Colonic mucosa (tissue), 4 donors: Measurements from ENCODE around the gene CCDC136. TPM values are rescaled to one million over a fixed set of nuclear protein-coding genes. Genes with fewer than 3 reads are reported as not detected.

Experiments used
- DNase-seq: peaks from one replicate; pipeline ENCODE4 v3.0.0-alpha.2; 2020
- H3K27ac ChIP-seq: fragments of 200-600 bp; one replicate; pipeline ENCODE4 v1.8.0; 2021
- H3K27me3 ChIP-seq: fragments of 200-600 bp; one replicate; pipeline ENCODE4 v1.8.0; 2021
- H3K36me3 ChIP-seq: fragments of 200-600 bp; one replicate; pipeline ENCODE4 v1.8.0; 2021
- H3K4me1 ChIP-seq: fragments of 200-600 bp; one replicate; pipeline ENCODE4 v1.8.0; 2021; ENCODE audit warnings: mild to moderate bottlenecking
- H3K4me3 ChIP-seq: fragments of 200-600 bp; one replicate; pipeline ENCODE4 v1.8.0; 2021
- H3K9ac ChIP-seq, 2 donors: one replicate each; pipeline ENCODE4 v1.7.0; 2013; ENCODE audit warnings: control low read depth in 2 of 2, low read depth in 2 of 2, low read length in 2 of 2
- H3K9me3 ChIP-seq: fragments of 200-600 bp; one replicate; pipeline ENCODE4 v1.8.0; 2021
- intact Hi-C: fragments of 100-400 bp; cut with DNase I; formaldehyde crosslinking; loops from one replicate; pipeline ENCODE4 v1.14.1; 2022
- total RNA-seq, 2 donors: library from RNA; stranded (reverse); fragmentation: NEBNext Ultra II Directional in 1 of 2; extraction: Animal tissue kit (Norgen Biotek cat#: 25700) in 1 of 2; gene quantifications; one replicate each; pipeline ENCODE4 v1.2.1, GENCODE V29; 2021
- TF ChIP-seq, protein P1 (sequence below): fragments of 200-600 bp; IDR thresholded peaks from one replicate; pipeline ENCODE4 v1.8.0; 2022; ENCODE audit warnings: antibody characterized with exemption, mild to moderate bottlenecking
- donor health status: healthy.
- donor health status: DM: no; HTN: no; CAD: no.
- donor health status: DM: no; HTN: no; CAD: no.

The CCDC136 gene
- total RNA-seq, 2 donors from 2014 or later = 0.64 to 5.8 TPM

- Histone ChIP-seq H3K9ac (no peak overlapping the region), H3K27ac (no peak overlapping the region), H3K36me3 (no peaks in the 10 kb centered on the region), H3K9me3 (no peaks in the 10 kb centered on the region), H3K27me3 (no peaks in the 10 kb centered on the region), H3K4me3 (no peak overlapping the region), H3K4me1 (no peaks in the 10 kb centered on the region)
- intact Hi-C loops = no loop called here
- no peak for DNase-seq
- TF ChIP-seq, protein P1, sequence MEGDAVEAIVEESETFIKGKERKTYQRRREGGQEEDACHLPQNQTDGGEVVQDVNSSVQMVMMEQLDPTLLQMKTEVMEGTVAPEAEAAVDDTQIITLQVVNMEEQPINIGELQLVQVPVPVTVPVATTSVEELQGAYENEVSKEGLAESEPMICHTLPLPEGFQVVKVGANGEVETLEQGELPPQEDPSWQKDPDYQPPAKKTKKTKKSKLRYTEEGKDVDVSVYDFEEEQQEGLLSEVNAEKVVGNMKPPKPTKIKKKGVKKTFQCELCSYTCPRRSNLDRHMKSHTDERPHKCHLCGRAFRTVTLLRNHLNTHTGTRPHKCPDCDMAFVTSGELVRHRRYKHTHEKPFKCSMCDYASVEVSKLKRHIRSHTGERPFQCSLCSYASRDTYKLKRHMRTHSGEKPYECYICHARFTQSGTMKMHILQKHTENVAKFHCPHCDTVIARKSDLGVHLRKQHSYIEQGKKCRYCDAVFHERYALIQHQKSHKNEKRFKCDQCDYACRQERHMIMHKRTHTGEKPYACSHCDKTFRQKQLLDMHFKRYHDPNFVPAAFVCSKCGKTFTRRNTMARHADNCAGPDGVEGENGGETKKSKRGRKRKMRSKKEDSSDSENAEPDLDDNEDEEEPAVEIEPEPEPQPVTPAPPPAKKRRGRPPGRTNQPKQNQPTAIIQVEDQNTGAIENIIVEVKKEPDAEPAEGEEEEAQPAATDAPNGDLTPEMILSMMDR = no peak
Measured at GRCh38 chr7:128853799-128854198, 62.0 kb downstream of the CCDC136 start.

DNA sequence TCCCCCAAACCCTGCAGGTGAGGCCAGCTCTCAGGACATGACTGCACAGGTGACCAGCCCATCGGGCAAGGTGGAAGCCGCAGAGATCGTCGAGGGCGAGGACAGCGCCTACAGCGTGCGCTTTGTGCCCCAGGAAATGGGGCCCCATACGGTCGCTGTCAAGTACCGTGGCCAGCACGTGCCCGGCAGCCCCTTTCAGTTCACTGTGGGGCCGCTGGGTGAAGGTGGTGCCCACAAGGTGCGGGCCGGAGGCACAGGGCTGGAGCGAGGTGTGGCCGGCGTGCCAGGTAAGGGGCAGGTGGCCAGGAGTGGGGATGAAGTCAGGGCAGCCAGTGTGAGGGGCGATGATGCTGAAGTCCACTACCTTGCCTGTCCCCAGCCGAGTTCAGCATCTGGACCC is 62.6 kb downstream of the CCDC136 start:
- intact Hi-C loops = no loop called here
- DNase-seq = no peak
- Histone ChIP-seq H3K4me3 (no peak overlapping the region), H3K4me1 (no peaks in the 10 kb centered on the region), H3K27me3 (no peaks in the 10 kb centered on the region), H3K9ac (no peak overlapping the region), H3K27ac (no peak overlapping the region), H3K9me3 (no peaks in the 10 kb centered on the region), H3K36me3 (no peaks in the 10 kb centered on the region)
- TF ChIP-seq, protein P1 = no peak

DNA sequence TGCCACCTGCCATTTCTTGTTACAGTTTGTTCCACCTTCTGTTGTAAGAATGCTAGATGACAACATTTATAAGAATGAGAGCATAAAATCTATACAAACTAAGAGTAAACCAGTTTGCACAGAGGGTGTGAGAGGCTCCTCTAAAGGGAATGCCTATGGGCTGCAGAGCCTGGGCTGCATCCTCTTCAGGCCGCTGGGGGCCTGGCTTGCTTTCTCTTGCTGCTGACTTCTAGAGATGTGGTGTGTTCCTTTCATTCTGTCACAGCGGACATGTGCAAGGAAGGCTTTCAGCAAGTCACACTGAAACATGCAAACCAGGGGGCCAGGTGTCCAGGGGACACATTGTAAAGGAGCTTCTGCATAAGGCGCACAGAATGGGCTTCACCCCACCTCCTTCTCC is 63.8 kb downstream of the CCDC136 start:
- Histone ChIP-seq H3K36me3 (no peaks in the 10 kb centered on the region), H3K27ac (no peak overlapping the region), H3K9me3 (no peaks in the 10 kb centered on the region), H3K4me1 (no peaks in the 10 kb centered on the region), H3K9ac (no peak overlapping the region), H3K4me3 (no peak overlapping the region), H3K27me3 (no peaks in the 10 kb centered on the region)
- TF ChIP-seq, protein P1 = no peak
- DNase-seq = no peak
- intact Hi-C loops = no loop called here

DNA sequence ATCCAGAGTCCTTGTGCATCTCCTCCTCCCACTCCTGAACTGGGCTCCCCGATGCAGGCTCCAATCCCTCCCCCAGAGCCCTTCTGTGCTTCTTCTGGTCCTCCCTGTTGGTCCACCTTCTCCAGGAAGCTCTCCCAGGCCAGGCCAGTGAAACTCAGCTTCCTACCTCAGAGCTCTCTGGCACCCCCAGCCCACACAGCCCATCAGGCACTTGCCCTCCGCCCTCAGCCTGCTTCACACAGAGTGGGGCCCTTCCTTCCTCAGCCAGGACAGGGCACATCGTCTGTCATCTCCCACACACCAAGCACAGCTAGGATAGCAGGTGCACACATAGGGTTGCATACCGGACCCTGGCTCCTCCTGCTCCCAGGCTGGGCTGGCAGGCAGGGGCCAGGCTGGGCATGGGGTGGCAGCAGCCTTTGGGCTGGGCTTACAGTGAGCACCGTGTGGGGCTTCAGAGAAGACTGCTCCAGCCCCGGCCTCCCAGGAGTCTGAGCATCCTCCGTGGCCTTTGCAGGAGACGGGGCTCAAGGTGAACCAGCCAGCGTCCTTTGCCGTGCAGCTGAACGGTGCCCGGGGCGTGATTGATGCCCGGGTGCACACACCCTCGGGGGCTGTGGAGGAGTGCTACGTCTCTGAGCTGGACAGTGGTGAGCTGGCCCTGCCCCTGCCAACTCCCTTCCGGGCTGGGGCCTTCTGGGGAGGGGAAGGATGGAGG is 64.4 kb downstream of the CCDC136 start:
- H3K4me1 ChIP-seq = no peaks in the 10 kb centered on the region
- TF ChIP-seq, protein P1 = no peak
- no peak for DNase-seq
- H3K9ac ChIP-seq = no peak overlapping the region
- no peaks in the 10 kb centered on the region for H3K27me3 ChIP-seq
- intact Hi-C loops = no loop called here
- H3K36me3 ChIP-seq = no peaks in the 10 kb centered on the region
- H3K27ac ChIP-seq = no peak overlapping the region
- H3K9me3 ChIP-seq = no peaks in the 10 kb centered on the region
- H3K4me3 ChIP-seq = no peak overlapping the region

GRCh38 chr7:128858380-128859231 is 66.8 kb downstream of the CCDC136 start:
- H3K36me3 ChIP-seq = no peaks in the 10 kb centered on the region
- DNase-seq = no peak
- H3K4me1 ChIP-seq = peaks cover 2% of the 10 kb centered on the region
- no peak overlapping the region for H3K27ac ChIP-seq
- H3K9ac ChIP-seq = no peak overlapping the region
- intact Hi-C loops = no loop called here
- TF ChIP-seq, protein P1 = no peak
- no peaks in the 10 kb centered on the region for H3K9me3 ChIP-seq
- H3K4me3 ChIP-seq = no peak overlapping the region
- no peaks in the 10 kb centered on the region for H3K27me3 ChIP-seq
